Measurements from ENCODE around the gene SLC2A8.

Gene SLC2A8

GRCh38 chr9:127444283-127444920 is 47.4 kb downstream of the SLC2A8 start:
- DNase-seq, result peak in 1 of 2 experiments; percentile 35

- DNase-seq, result peak in 1 of 2 experiments; percentile 35
Measured at GRCh38 chr9:127444921-127445850, 48.2 kb downstream of the SLC2A8 start.

GRCh38 chr9:127445851-127446712 is 49.1 kb downstream of the SLC2A8 start:
- peak in 1 of 2 experiments; percentile 32 for DNase-seq

GRCh38 chr9:127446713-127447415 is 49.9 kb downstream of the SLC2A8 start:
- DNase-seq, result no peak

- no peak for DNase-seq
Measured at GRCh38 chr9:127447416-127448111, 50.6 kb downstream of the SLC2A8 start.

DNA sequence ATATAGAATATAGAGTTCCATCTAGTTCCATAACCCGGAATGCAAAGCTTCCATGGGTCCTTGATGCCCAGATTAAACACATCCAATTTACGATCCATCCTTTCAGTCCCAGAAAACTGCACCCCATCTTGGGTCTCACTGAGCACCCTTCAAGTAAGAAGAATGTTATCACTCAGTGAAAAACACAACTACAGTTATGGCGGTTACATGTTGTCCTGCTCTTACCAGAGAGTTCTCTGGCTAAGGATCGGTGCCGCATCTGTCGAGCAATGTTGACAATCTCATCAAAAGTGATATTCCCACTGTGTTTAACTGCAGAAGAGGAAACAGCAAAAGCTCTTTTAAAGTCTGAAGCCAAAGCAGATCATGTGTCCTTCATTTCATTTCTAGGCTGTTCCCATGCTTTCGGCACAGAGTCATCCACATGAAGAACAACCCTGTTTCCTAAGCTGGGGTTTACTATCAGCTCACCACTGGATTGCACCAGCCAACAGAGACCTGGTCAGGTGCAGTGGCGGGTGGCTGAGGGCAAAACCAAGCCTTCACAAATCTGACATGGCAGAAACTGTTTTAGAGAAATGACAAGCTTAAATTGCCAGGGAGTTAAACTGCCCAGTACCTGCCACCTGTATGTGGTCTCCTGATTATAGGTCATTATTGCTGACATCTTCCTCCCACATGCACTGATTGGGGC is 51.3 kb downstream of the SLC2A8 start:
- no peak for DNase-seq

DNA sequence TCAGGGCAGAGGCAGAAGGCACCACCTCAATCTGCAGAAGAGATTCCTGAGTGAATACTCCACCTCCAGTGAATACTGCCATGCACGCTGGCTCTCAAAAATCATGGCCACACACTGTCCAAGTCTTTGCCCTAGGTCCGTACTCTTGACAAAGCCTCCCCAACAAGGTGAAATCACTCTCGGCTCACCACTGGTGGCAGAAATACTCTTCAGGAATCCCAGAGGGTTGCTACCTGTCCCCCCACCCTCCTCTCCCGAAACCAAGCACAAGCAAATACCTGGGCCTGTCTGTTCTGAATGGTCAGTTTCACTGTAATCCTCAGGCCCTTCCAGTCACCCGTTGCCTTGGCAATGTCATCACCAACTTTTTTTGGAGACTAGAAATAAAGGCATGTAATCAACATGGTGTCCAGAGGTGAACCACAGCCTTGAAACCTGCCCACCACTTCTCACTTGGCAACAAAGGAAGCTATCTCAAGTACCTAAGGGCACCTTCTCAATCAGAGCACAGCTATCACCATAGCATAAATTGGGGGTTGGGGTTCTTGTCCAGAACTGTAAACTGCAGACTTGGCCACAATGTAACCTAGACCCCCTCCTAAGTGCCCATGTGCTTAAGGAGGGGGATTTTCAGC is 52.5 kb downstream of the SLC2A8 start:
- no peak for DNase-seq

- DNase-seq, result no peak
Measured at GRCh38 chr9:127450243-127450760, 53.3 kb downstream of the SLC2A8 start.

- peak; percentile 98 to 99 for DNase-seq
Measured at GRCh38 chr9:127450830-127451607, 54.0 kb downstream of the SLC2A8 start, which contains the start of the genes LRSAM1 and RPL12. Gene LRSAM1 (plus strand): TSS chr9:127451510. CDS start chr9:127454528, 3,018 bp downstream. Gene RPL12 (minus strand): TSS chr9:127451406. CDS start chr9:127451317, 89 bp downstream.

DNA sequence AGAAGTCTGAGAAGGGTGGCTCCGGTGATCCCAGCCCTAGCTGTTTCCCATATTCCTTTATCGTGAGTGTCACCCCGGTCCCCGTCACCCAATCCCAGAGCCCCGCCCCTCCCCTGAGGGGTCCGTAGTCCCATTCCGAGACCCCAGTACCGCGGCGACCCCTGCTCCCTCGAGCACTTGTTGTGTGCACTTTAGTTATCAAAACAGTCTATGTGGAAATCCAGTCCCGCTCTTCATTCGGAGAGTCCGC is 54.6 kb downstream of the SLC2A8 start:
- no peak for DNase-seq

GRCh38 chr9:127451858-127452656 is 55.1 kb downstream of the SLC2A8 start:
- peak; percentile 54 to 67 for DNase-seq

GRCh38 chr9:127452691-127453090 is 55.7 kb downstream of the SLC2A8 start:
- no peak for DNase-seq

- peak; percentile 42 to 47 for DNase-seq
Measured at GRCh38 chr9:127455324-127455992, 58.5 kb downstream of the SLC2A8 start.

- no peak for DNase-seq
Measured at GRCh38 chr9:127457191-127457878, 60.4 kb downstream of the SLC2A8 start.
